T-helper 2 cell treated with Interferon-gamma antibody and Interleukin-4, amounts not matched to agents 100 ng/mL and 5 ng/mL, for 36 hours (primary cell): ENCODE results near the gene LRIG2. TPM values are rescaled to one million over a fixed set of nuclear protein-coding genes. Genes with fewer than 3 reads are reported as not detected.
"Not testable (repeated sequence)": the region's sequence is repeated elsewhere in the genome, so short reads cannot be mapped to it uniquely, and the experiment has no call there.

Experiments
- intact Hi-C: fragments of 100-400 bp; cut with micrococcal nuclease; formaldehyde crosslinking; loops from one replicate; pipeline ENCODE4 v1.15.1; 2023
- total RNA-seq: library from RNA; stranded (reverse); gene quantifications from 2 replicates; pipeline ENCODE4 v1.2.3, GENCODE V29; 2022

The LRIG2 gene
- total RNA-seq, result 12.9 and 14.9 TPM in 2 replicates

GRCh38 chr1:113072757-113073478 is at the start of gene LRIG2:
Gene LRIG2 (plus strand): TSS chr1:113073198. CDS start chr1:113073407, 209 bp downstream.
- intact Hi-C loops, result loop anchor here (2.0 to 10.0 kb wide), 5 partner anchors 116 to 678 kb away; partner anchors contain the start of genes CTTNBP2NL and SLC16A1

- intact Hi-C loops, result not testable (repeated sequence)
These were observed 49.7 kb upstream of the LRIG2 start for GRCh38 chr1:113023316-113023715.

- intact Hi-C loops, result no loop called here
These were observed 46.0 kb upstream of the LRIG2 start for GRCh38 chr1:113027007-113027406.

GRCh38 chr1:113027449-113027848 is 45.5 kb upstream of the LRIG2 start:
- intact Hi-C loops, result no loop called here

- intact Hi-C loops, result no loop called here
These were observed 43.2 kb upstream of the LRIG2 start for GRCh38 chr1:113029822-113030221.

GRCh38 chr1:113031171-113031933 is 41.6 kb upstream of the LRIG2 start:
- intact Hi-C loops, result no loop called here

GRCh38 chr1:113035086-113035485 is 37.9 kb upstream of the LRIG2 start:
- intact Hi-C loops, result no loop called here

- intact Hi-C loops, result no loop called here
These were observed 36.2 kb upstream of the LRIG2 start for GRCh38 chr1:113036639-113037321.

GRCh38 chr1:113040041-113040440 is 33.0 kb upstream of the LRIG2 start:
- intact Hi-C loops, result loop anchor here (5.0 to 10.0 kb wide), 2 partner anchors 83 to 235 kb away; partner anchors contain the start of gene SLC16A1

GRCh38 chr1:113040718-113041412 is 32.1 kb upstream of the LRIG2 start:
- intact Hi-C loops, result loop anchor here (5.0 to 10.0 kb wide), 2 partner anchors 84 to 236 kb away; partner anchors contain the start of gene SLC16A1

GRCh38 chr1:113041569-113042284 is 31.3 kb upstream of the LRIG2 start:
- intact Hi-C loops, result loop anchor here (1.0 to 10.0 kb wide), 3 partner anchors 84 to 237 kb away; partner anchors contain the start of gene SLC16A1

GRCh38 chr1:113042285-113043143 is 30.5 kb upstream of the LRIG2 start:
- intact Hi-C loops, result loop anchor here (1.0 to 10.0 kb wide), 3 partner anchors 85 to 238 kb away; partner anchors contain the start of gene SLC16A1

GRCh38 chr1:113043144-113043488 is 29.9 kb upstream of the LRIG2 start:
- intact Hi-C loops, result loop anchor here (5.0 to 10.0 kb wide), 2 partner anchors 86 to 238 kb away; partner anchors contain the start of gene SLC16A1

- intact Hi-C loops, result loop anchor here (10.0 kb wide), 1 partner anchor 242 kb away; no protein-coding TSS in a partner anchor
These were observed 26.4 kb upstream of the LRIG2 start for GRCh38 chr1:113046569-113046968.

- intact Hi-C loops, result loop anchor here (10.0 kb wide), 1 partner anchor 243 kb away; no protein-coding TSS in a partner anchor
These were observed 24.9 kb upstream of the LRIG2 start for GRCh38 chr1:113048064-113048463.

GRCh38 chr1:113053344-113054126 is 19.5 kb upstream of the LRIG2 start:
- intact Hi-C loops, result no loop called here

- intact Hi-C loops, result no loop called here
These were observed 17.4 kb upstream of the LRIG2 start for GRCh38 chr1:113055570-113055969.

- intact Hi-C loops, result no loop called here
These were observed 16.0 kb upstream of the LRIG2 start for GRCh38 chr1:113057006-113057405.
